ENCODE measurements around the gene KARS1.

- TF ChIP-seq CTCF (IDR thresholded peaks at IDR 0.05) (no peak), POLR2A (IDR thresholded peaks at IDR 0.05) (no peak)
These were observed 6.9 kb downstream of the KARS1 start for GRCh38 chr16:75640598-75640997.
